HepG2 (cell line): ENCODE results near the gene COMMD7. TPM values are rescaled to one million over a fixed set of nuclear protein-coding genes. Genes with fewer than 3 reads are reported as not detected.
A peak's percentile ranks its signal among the peaks of the same experiment; 100 is the strongest.

Source experiments
- FIP1L1 ChIP-seq: fragments of 200-400 bp; formaldehyde crosslinking; IDR thresholded peaks from 2 replicates; pipeline ENCODE4 v1.6.1; 2018; ENCODE audit warnings: low read depth, mild to moderate bottlenecking, low read length, moderate library complexity, borderline replicate concordance; ENCODE audit not compliant: insufficient read depth
- GTF3A ChIP-seq: sonication (generic); formaldehyde crosslinking; conservative IDR thresholded peaks from 2 replicates; pipeline ENCODE4 v1.4.0; 2020; ENCODE audit warnings: mild to moderate bottlenecking, missing genetic modification reagents
- HNF4A ChIP-seq: sonication (generic); formaldehyde crosslinking; IDR thresholded peaks from 2 replicates; pipeline ENCODE4 v1.4.0; 2020; ENCODE audit warnings: missing genetic modification reagents
- KDM5B ChIP-seq: sonication (generic); formaldehyde crosslinking; IDR thresholded peaks from 2 replicates; pipeline ENCODE4 v1.4.0; 2020; ENCODE audit warnings: missing genetic modification reagents, mild to moderate bottlenecking, borderline replicate concordance
- ONECUT2 ChIP-seq: sonication (generic); formaldehyde crosslinking; IDR thresholded peaks from 2 replicates; pipeline ENCODE4 v1.4.0; 2020; ENCODE audit warnings: missing genetic modification reagents
- SALL1 ChIP-seq: sonication (generic); formaldehyde crosslinking; IDR thresholded peaks from 2 replicates; pipeline ENCODE4 v1.8.0; 2022; ENCODE audit warnings: mild to moderate bottlenecking, missing genetic modification reagents
- TEAD3 ChIP-seq: optimal IDR thresholded peaks from 2 replicates; pipeline ENCODE3; 2016; ENCODE audit warnings: borderline replicate concordance
- ZC3H13 ChIP-seq: sonication (generic); formaldehyde crosslinking; IDR thresholded peaks from 2 replicates; pipeline ENCODE4 v1.8.1; 2023; ENCODE audit warnings: mild to moderate bottlenecking, missing genetic modification reagents, moderate library complexity
- ZKSCAN1 ChIP-seq: fragments of 150-350 bp; IDR thresholded peaks from 2 replicates; pipeline ENCODE4 v1.6.1; 2014; ENCODE audit warnings: low read length
- ZNF180 ChIP-seq: sonication (generic); formaldehyde crosslinking; IDR thresholded peaks from 2 replicates; pipeline ENCODE4 v1.4.0; 2020; ENCODE audit warnings: low read depth, missing genetic modification reagents, borderline replicate concordance
- ZNF263 ChIP-seq: sonication (generic); formaldehyde crosslinking; IDR thresholded peaks from 2 replicates; pipeline ENCODE4 v1.4.0; 2020; ENCODE audit warnings: missing genetic modification reagents
- ZNF431 ChIP-seq: sonication (generic); formaldehyde crosslinking; IDR thresholded peaks from 2 replicates; pipeline ENCODE4 v1.9.0; 2022; ENCODE audit warnings: missing genetic modification reagents, low read depth, mild to moderate bottlenecking, borderline replicate concordance
- ZNF451 ChIP-seq: sonication (generic); formaldehyde crosslinking; IDR thresholded peaks from 2 replicates; pipeline ENCODE4 v1.5.0; 2020; ENCODE audit warnings: mild to moderate bottlenecking, missing genetic modification reagents
- ZNF598 ChIP-seq: sonication (generic); formaldehyde crosslinking; IDR thresholded peaks from 2 replicates; pipeline ENCODE4 v1.5.1; 2020; ENCODE audit warnings: mild to moderate bottlenecking, missing genetic modification reagents, borderline replicate concordance
- ZNF619 ChIP-seq: sonication (generic); formaldehyde crosslinking; IDR thresholded peaks from 2 replicates; pipeline ENCODE4 v1.4.0; 2020; ENCODE audit warnings: mild to moderate bottlenecking, missing genetic modification reagents
- ZNF772 ChIP-seq: sonication (generic); formaldehyde crosslinking; IDR thresholded peaks from 2 replicates; pipeline ENCODE4 v1.5.0; 2020; ENCODE audit warnings: mild to moderate bottlenecking, missing genetic modification reagents
- ZNF83 ChIP-seq: sonication (generic); formaldehyde crosslinking; IDR thresholded peaks from 2 replicates; pipeline ENCODE4 v1.4.0; 2020; ENCODE audit warnings: missing genetic modification reagents, mild to moderate bottlenecking, borderline replicate concordance
- polyA plus RNA-seq, 8 experiments: library from polyadenylated mRNA; depleted of rRNA in 3 of 8; stranded (reverse) in 7 of 8; unstranded in 1 of 8; fragments of >200 nt; fragmentation: Illumina TruSeq in 4 of 8; extraction: Trizol in 4 of 8; gene quantifications; 2 replicates each; pipeline versions ENCODE4 v1.2.1 to v1.2.3, GENCODE V29; 2011 to 2016; ENCODE audit warnings: low read depth in 4 of 8, missing spikeins in 1 of 8, mixed read lengths in 1 of 8; ENCODE audit not compliant: insufficient read depth in 1 of 8
- total RNA-seq, 5 experiments: library from RNA; depleted of rRNA; stranded (reverse); fragments of >200 nt; fragmentation: Illumina TruSeq; extraction: Trizol; gene quantifications; 2 replicates each; pipeline ENCODE4 v1.2.3, GENCODE V29; 2016; ENCODE audit warnings: low read depth in 1 of 5
- TF ChIP-seq, protein P1 (sequence below): sonication (generic); formaldehyde crosslinking; IDR thresholded peaks from 2 replicates; pipeline ENCODE4 v1.4.0; 2020; ENCODE audit warnings: missing genetic modification reagents, borderline replicate concordance
- TF ChIP-seq, protein P2 (sequence below): sonication (generic); formaldehyde crosslinking; IDR thresholded peaks from 2 replicates; pipeline ENCODE4 v1.8.1; 2023; ENCODE audit warnings: mild to moderate bottlenecking, missing genetic modification reagents
- TF ChIP-seq, protein P3 (sequence below): IDR thresholded peaks from 2 replicates; pipeline ENCODE4 v1.6.1; 2016; ENCODE audit warnings: missing compliant biosample characterization, missing genetic modification reagents, borderline replicate concordance
- TF ChIP-seq, protein P4 (sequence below): sonication (generic); formaldehyde crosslinking; IDR thresholded peaks from 2 replicates; pipeline ENCODE4 v1.5.0; 2020; ENCODE audit warnings: missing genetic modification reagents, mild to moderate bottlenecking, borderline replicate concordance

COMMD7 gene
- total and polyA plus RNA-seq, 2 of the 13 experiments (the other 11 are each of a cell fraction or from before 2014, with no cell fraction given) = 42.1 to 53.3 TPM

DNA sequence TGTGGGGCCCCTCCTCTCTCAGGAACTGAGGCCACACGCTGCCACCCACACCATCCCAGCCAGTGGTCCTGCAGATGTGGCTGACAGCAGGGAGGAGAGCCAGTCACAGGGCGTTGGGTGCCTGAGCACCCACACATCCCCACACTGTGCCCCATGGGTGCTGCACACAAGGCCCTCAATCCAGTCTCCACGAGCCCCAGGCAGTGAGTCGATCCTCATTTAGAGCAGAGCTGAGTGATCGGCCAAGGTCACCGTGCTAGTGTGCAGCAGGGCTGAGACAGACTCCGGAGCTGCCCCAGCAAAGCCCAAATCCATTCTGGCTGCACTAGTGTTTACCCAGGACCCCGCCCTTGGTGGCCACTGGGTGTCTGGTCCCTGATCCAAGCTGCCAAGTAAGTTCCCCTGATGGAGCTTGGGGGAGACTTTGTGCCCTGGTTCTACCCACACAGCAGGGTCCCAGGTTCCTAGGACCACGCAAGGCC lies 78.5 kb downstream of the COMMD7 start (continued):
- TF ChIP-seq, protein P1, sequence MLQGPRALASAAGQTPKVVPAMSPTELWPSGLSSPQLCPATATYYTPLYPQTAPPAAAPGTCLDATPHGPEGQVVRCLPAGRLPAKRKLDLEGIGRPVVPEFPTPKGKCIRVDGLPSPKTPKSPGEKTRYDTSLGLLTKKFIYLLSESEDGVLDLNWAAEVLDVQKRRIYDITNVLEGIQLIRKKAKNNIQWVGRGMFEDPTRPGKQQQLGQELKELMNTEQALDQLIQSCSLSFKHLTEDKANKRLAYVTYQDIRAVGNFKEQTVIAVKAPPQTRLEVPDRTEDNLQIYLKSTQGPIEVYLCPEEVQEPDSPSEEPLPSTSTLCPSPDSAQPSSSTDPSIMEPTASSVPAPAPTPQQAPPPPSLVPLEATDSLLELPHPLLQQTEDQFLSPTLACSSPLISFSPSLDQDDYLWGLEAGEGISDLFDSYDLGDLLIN = peak; percentile 58; the same call in 1 of the 2 replicates
- no peak for TF ChIP-seq GTF3A
- TF ChIP-seq ZNF263 = no peak
- TF ChIP-seq FIP1L1 = no peak
- TF ChIP-seq, protein P2, sequence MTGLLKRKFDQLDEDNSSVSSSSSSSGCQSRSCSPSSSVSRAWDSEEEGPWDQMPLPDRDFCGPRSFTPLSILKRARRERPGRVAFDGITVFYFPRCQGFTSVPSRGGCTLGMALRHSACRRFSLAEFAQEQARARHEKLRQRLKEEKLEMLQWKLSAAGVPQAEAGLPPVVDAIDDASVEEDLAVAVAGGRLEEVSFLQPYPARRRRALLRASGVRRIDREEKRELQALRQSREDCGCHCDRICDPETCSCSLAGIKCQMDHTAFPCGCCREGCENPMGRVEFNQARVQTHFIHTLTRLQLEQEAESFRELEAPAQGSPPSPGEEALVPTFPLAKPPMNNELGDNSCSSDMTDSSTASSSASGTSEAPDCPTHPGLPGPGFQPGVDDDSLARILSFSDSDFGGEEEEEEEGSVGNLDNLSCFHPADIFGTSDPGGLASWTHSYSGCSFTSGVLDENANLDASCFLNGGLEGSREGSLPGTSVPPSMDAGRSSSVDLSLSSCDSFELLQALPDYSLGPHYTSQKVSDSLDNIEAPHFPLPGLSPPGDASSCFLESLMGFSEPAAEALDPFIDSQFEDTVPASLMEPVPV = peak; percentile 46; the same call in 1 of the 2 replicates
- TF ChIP-seq ONECUT2 (CRISPR knock-in tag) = 0 out of 2 replicates have a peak, but pooled peaks have one; percentile 32
- no peak for TF ChIP-seq ZNF619
- no peak for TF ChIP-seq ZC3H13 (CRISPR knock-in tag)
- 0 out of 2 replicates have a peak, but pooled peaks have one; percentile 51 for TF ChIP-seq ZNF451 (CRISPR knock-in tag)
- no peak for TF ChIP-seq ZNF772 (CRISPR knock-in tag)
- TF ChIP-seq, protein P3, sequence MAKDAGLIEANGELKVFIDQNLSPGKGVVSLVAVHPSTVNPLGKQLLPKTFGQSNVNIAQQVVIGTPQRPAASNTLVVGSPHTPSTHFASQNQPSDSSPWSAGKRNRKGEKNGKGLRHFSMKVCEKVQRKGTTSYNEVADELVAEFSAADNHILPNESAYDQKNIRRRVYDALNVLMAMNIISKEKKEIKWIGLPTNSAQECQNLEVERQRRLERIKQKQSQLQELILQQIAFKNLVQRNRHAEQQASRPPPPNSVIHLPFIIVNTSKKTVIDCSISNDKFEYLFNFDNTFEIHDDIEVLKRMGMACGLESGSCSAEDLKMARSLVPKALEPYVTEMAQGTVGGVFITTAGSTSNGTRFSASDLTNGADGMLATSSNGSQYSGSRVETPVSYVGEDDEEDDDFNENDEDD (CRISPR knock-in tag) = peak; percentile 41; the same call in 1 of the 2 replicates
- TF ChIP-seq ZNF180 = peak; percentile 69; the same call in 1 of the 2 replicates
- TF ChIP-seq ZKSCAN1 = no peak
- TF ChIP-seq, protein P4, sequence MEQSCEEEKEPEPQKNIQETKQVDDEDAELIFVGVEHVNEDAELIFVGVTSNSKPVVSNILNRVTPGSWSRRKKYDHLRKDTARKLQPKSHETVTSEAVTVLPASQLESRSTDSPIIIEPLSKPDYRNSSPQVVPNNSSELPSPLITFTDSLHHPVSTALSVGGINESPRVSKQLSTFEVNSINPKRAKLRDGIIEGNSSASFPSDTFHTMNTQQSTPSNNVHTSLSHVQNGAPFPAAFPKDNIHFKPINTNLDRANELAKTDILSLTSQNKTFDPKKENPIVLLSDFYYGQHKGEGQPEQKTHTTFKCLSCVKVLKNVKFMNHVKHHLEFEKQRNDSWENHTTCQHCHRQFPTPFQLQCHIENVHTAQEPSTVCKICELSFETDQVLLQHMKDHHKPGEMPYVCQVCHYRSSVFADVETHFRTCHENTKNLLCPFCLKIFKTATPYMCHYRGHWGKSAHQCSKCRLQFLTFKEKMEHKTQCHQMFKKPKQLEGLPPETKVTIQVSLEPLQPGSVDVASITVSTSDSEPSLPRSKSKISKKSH (CRISPR knock-in tag) = no peak
- TF ChIP-seq SALL1 (CRISPR knock-in tag) = peak; percentile 23; the same call in 1 of the 2 replicates
- peak; percentile 85; the same call in 1 of the 2 replicates for TF ChIP-seq ZNF598 (CRISPR knock-in tag)
- TF ChIP-seq ZNF83 (CRISPR knock-in tag) = no peak
- TF ChIP-seq TEAD3 (CRISPR knock-in tag) = no peak
- no peak; the same call in 1 of the 2 replicates for TF ChIP-seq KDM5B (CRISPR knock-in tag)
- peak; percentile 55 for TF ChIP-seq HNF4A (CRISPR knock-in tag)
- TF ChIP-seq ZNF431 (CRISPR knock-in tag) = no peak
